ENCODE results near the gene TIE1. TPM values are rescaled to one million over a fixed set of nuclear protein-coding genes. Genes with fewer than 3 reads are reported as not detected.

Gene TIE1
- total and polyA plus RNA-seq, 2 of the 13 experiments (the other 11 are each of a cell fraction or from before 2014, with no cell fraction given), result 0.58 to 0.84 TPM

- TF ChIP-seq ZFY (CRISPR knock-in tag; IDR thresholded peaks at IDR 0.05) (no peak), ZSCAN20 (CRISPR knock-in tag; IDR thresholded peaks at IDR 0.05; ENCODE audit: borderline replicate concordance) (no peak), MXD4 (CRISPR knock-in tag; IDR thresholded peaks at IDR 0.05) (no peak), ZNF260 (CRISPR knock-in tag; IDR thresholded peaks at IDR 0.05; ENCODE audit: borderline replicate concordance, low read depth) (no peak), MED13 (CRISPR knock-in tag; IDR thresholded peaks at IDR 0.05) (no peak), SAP130 (CRISPR knock-in tag; IDR thresholded peaks at IDR 0.05; ENCODE audit: low read depth) (no peak), ZNF232 (CRISPR knock-in tag; IDR thresholded peaks at IDR 0.05; ENCODE audit: borderline replicate concordance) (no peak), CBX1 (IDR thresholded peaks at IDR 0.05; ENCODE audit: low read depth) (no peak), MNT (IDR thresholded peaks at IDR 0.05) (no peak), ZFP37 (CRISPR knock-in tag; IDR thresholded peaks at IDR 0.05; ENCODE audit: borderline replicate concordance) (no peak)
- TF ChIP-seq, protein P1, sequence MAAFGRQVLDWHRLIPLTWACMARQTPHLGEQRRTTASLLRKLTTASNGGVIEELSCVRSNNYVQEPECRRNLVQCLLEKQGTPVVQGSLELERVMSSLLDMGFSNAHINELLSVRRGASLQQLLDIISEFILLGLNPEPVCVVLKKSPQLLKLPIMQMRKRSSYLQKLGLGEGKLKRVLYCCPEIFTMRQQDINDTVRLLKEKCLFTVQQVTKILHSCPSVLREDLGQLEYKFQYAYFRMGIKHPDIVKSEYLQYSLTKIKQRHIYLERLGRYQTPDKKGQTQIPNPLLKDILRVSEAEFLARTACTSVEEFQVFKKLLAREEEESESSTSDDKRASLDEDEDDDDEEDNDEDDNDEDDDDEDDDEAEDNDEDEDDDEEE (CRISPR knock-in tag; IDR thresholded peaks at IDR 0.05), result no peak
These were observed 28.6 kb upstream of the TIE1 start (continued) for GRCh38 chr1:43272161-43272560.

Data from HepG2 (cell line).